ENCODE data around the gene PRKACA.

- no peak for TF ChIP-seq SREBF2 (IDR thresholded peaks at IDR 0.05)
- no peak for TF ChIP-seq CTCF (IDR thresholded peaks at IDR 0.05)
- no peak for TF ChIP-seq RAD21 (conservative IDR thresholded peaks at IDR 0.05 in 1 of 2, IDR thresholded peaks at IDR 0.05 in 1 of 2)
- no peak for TF ChIP-seq MYC (IDR thresholded peaks at IDR 0.05; ENCODE audit: borderline replicate concordance, low read length)
- TF ChIP-seq EP300 (IDR thresholded peaks at IDR 0.05), result no peak
- TF ChIP-seq POLR2A (IDR thresholded peaks at IDR 0.05; ENCODE audit: low read length), result no peak
Measured at GRCh38 chr19:14093117-14093823, 24.3 kb downstream of the PRKACA start.

Measured in A549 (cell line).